Progenitor cell of endocrine pancreas (in vitro differentiated cells): ENCODE results near the gene IPCEF1. TPM values are rescaled to one million over a fixed set of nuclear protein-coding genes. Genes with fewer than 3 reads are reported as not detected.
"Not testable (repeated sequence)": the region's sequence is repeated elsewhere in the genome, so short reads cannot be mapped to it uniquely, and the experiment has no call there.

ENCODE experiments used
- DNase-seq: peaks from one replicate; pipeline ENCODE4 v3.0.0; 2021; ENCODE audit warnings: low spot score; ENCODE audit not compliant: unreplicated experiment
- H3K27ac Mint-ChIP-seq: 2 replicates; pipeline ENCODE4 v1.8.0; 2021; ENCODE audit warnings: mild to moderate bottlenecking, moderate library complexity, mixed read lengths
- H3K27me3 Mint-ChIP-seq: 2 replicates; pipeline ENCODE4 v1.8.0; 2021; ENCODE audit warnings: mixed read lengths
- H3K36me3 Mint-ChIP-seq: 2 replicates; pipeline ENCODE4 v1.8.0; 2022; ENCODE audit warnings: mixed read lengths; ENCODE audit not compliant: insufficient read depth
- H3K4me1 Mint-ChIP-seq: 2 replicates; pipeline ENCODE4 v1.8.0; 2021; ENCODE audit warnings: low read depth, mixed read lengths
- H3K4me3 Mint-ChIP-seq: 2 replicates; pipeline ENCODE4 v1.8.0; 2021; ENCODE audit warnings: low read depth, mild to moderate bottlenecking, moderate library complexity, mixed read lengths
- H3K9me3 Mint-ChIP-seq: 2 replicates; pipeline ENCODE4 v1.8.0; 2021; ENCODE audit warnings: low read depth, mixed read lengths
- CTCF ChIP-seq: fragments of 200-600 bp; sonication (generic); IDR thresholded peaks from one replicate; pipeline ENCODE4 v1.5.0; 2021; ENCODE audit warnings: antibody characterized with exemption, mild to moderate bottlenecking; ENCODE audit not compliant: unreplicated experiment
- total RNA-seq: library from RNA; stranded (reverse); gene quantifications from 2 replicates; pipeline ENCODE4 v1.2.1, GENCODE V29; 2021

IPCEF1 gene
- total RNA-seq, 1 donor from 2014 or later = 0.77 TPM

GRCh38 chr6:154341871-154342270, 14.7 kb downstream of the IPCEF1 start:
- no peak for DNase-seq
- H3K4me1 Mint-ChIP-seq = peaks cover 3% of the 10 kb centered on the region
- no peak overlapping the region for H3K4me3 Mint-ChIP-seq
- no peak overlapping the region for H3K27ac Mint-ChIP-seq
- no peak for TF ChIP-seq CTCF
- no peaks in the 10 kb centered on the region for H3K36me3 Mint-ChIP-seq
- H3K27me3 Mint-ChIP-seq = peaks cover 3% of the 10 kb centered on the region
- H3K9me3 Mint-ChIP-seq = peaks cover 2% of the 10 kb centered on the region

- Mint-ChIP-seq H3K27me3 (peaks cover 3% of the 10 kb centered on the region), H3K4me1 (peaks cover 3% of the 10 kb centered on the region), H3K9me3 (no peaks in the 10 kb centered on the region), H3K36me3 (no peaks in the 10 kb centered on the region), H3K4me3 (no peak overlapping the region), H3K27ac (no peak overlapping the region)
- no peak for TF ChIP-seq CTCF
- no peak for DNase-seq
Measured at GRCh38 chr6:154341336-154341735, 15.3 kb downstream of the IPCEF1 start.

DNA sequence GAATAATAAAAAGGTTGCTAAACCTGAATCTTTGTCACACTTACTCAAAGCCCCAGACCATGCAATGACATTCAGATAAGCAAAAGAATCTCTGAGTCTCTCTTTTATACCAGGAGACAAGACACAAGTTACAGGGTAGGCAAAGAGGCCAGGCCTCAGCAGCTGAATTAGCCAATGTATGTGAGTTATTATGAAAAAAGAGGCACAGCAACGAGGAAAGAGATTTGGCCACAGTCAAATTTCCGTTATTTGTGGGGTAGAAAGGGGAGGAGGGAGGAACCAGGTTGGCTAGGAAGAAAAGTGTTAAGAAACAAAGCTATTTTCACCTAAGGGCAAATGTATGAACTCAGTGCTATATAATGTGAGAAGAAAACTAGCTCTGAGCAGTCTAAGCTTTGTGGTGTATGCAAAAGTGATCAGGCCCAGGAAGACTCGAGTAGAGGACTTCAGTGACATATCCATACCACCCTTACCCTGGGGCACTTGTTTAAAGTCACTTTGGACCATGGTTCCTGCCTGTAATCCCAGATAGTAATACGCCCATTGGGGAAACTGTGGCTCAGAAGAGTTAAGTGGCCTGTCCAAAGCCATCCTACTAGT, 19.1 kb downstream of the IPCEF1 start:
- Mint-ChIP-seq H3K36me3 (no peaks in the 10 kb centered on the region), H3K4me3 (no peak overlapping the region), H3K27ac (no peak overlapping the region), H3K4me1 (no peaks in the 10 kb centered on the region), H3K9me3 (no peaks in the 10 kb centered on the region), H3K27me3 (no peaks in the 10 kb centered on the region)
- DNase-seq = no peak
- no peak for TF ChIP-seq CTCF

DNA sequence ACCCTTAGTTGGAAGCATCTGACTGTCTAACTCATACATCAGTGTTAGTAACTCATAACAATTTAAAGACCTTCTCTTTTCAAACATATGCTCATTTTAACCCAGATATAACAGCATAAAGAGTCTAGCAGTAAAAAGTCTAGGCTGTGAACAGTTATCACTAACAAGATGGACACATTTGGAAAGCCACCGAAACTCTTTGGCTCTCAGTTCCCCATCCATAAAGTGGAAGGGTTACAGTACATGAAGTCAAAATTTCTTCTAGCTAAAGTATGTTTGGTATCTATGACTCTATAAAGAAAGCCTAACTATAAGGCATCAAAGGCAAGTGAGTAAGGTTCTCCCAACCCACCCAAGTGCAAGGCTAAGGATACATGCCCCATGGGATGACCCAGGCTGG, 22.5 kb downstream of the IPCEF1 start:
- not testable (repeated sequence) for H3K36me3 Mint-ChIP-seq, H3K27me3 Mint-ChIP-seq, H3K4me3 Mint-ChIP-seq, H3K9me3 Mint-ChIP-seq, DNase-seq, H3K4me1 Mint-ChIP-seq, H3K27ac Mint-ChIP-seq

GRCh38 chr6:154331750-154332149, 24.9 kb downstream of the IPCEF1 start:
- H3K27me3 Mint-ChIP-seq = no peaks in the 10 kb centered on the region
- no peak overlapping the region for H3K27ac Mint-ChIP-seq
- no peak overlapping the region for H3K4me3 Mint-ChIP-seq
- H3K4me1 Mint-ChIP-seq = peaks cover 3% of the 10 kb centered on the region
- DNase-seq = no peak
- no peaks in the 10 kb centered on the region for H3K9me3 Mint-ChIP-seq
- H3K36me3 Mint-ChIP-seq = no peaks in the 10 kb centered on the region
- TF ChIP-seq CTCF = no peak
